Activated B cell treated with CpG ODN at 0.5 μM for 24 hours (primary cell): ENCODE measurements around the gene ASAP2. TPM values are rescaled to one million over a fixed set of nuclear protein-coding genes. Genes with fewer than 3 reads are reported as not detected.
A peak's percentile ranks its signal among the peaks of the same experiment; 100 is the strongest.

Experiments used
- ATAC-seq: fragments of 200-7000 bp; cut with Tn5 transposase; one replicate; pipeline ENCODE4 v1.10.0; 2021; ENCODE audit warnings: low read depth, mild to moderate bottlenecking, moderate library complexity
- CTCF ChIA-PET: fragments of 350-600 bp; sonication (Branson Sonifier 250); formaldehyde crosslinking; loops from one replicate; lab custom pipeline; 2021; ENCODE audit warnings: antibody characterized with exemption; lab: Charles Lee
- POLR2A ChIA-PET: fragments of 350-600 bp; sonication (Branson Sonifier 250); formaldehyde crosslinking; loops from one replicate; lab custom pipeline; 2021; ENCODE audit warnings: antibody characterized with exemption; lab: Charles Lee
- DNase-seq: peaks from one replicate; pipeline ENCODE4 v3.0.0; 2022
- H3K27ac Mint-ChIP-seq: one replicate; pipeline ENCODE4 v1.8.0; 2020; ENCODE audit warnings: mixed read lengths
- H3K27me3 Mint-ChIP-seq: one replicate; pipeline ENCODE4 v1.8.0; 2021; ENCODE audit warnings: mixed read lengths
- H3K36me3 Mint-ChIP-seq: one replicate; pipeline ENCODE4 v1.8.0; 2021; ENCODE audit warnings: low read depth, mixed read lengths
- H3K4me1 Mint-ChIP-seq: one replicate; pipeline ENCODE4 v1.8.0; 2021; ENCODE audit warnings: mixed read lengths
- H3K4me3 Mint-ChIP-seq: one replicate; pipeline ENCODE4 v1.8.0; 2020; ENCODE audit warnings: mild to moderate bottlenecking, mixed read lengths
- H3K9me3 Mint-ChIP-seq: one replicate; pipeline ENCODE4 v1.8.0; 2020; ENCODE audit warnings: mixed read lengths
- intact Hi-C: fragments of 100-400 bp; cut with micrococcal nuclease; formaldehyde crosslinking; loops from one replicate; pipeline ENCODE4 v1.15.1; 2024
- total RNA-seq: library from RNA; stranded (reverse); gene quantifications from 2 replicates; pipeline ENCODE4 v1.2.3, GENCODE V29; 2022
- TF ChIP-seq, protein P1 (sequence below): fragments of 200-600 bp; IDR thresholded peaks from one replicate; pipeline ENCODE4 v1.8.0; 2022; ENCODE audit warnings: antibody characterized with exemption, mild to moderate bottlenecking

The ASAP2 gene
- total RNA-seq, 1 donor from 2014 or later, result not detected

DNA sequence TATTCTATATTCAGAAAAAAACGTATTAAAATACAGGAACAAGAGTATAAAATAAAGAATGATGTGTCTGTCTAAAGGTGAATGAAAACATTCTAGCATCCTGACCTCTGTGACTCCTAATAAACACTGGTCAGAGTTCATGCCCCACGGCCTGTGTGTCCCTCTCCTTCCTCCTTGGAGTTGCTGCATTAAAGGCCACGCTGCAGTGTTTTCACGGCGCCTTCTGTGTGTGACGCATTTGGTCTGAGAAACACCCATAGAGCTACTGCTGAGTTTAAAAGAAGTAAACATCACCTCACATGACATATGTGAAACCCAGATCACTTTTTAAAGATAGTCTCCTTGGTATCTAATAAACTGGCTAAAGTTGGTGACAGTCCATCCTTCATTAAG is 126.2 kb downstream of the ASAP2 start:
- intact Hi-C loops, result no loop called here
- Mint-ChIP-seq H3K27ac (no peak overlapping the region), H3K36me3 (no peaks in the 10 kb centered on the region), H3K4me1 (peaks cover 19% of the 10 kb centered on the region), H3K4me3 (no peak overlapping the region), H3K9me3 (no peaks in the 10 kb centered on the region), H3K27me3 (no peaks in the 10 kb centered on the region)
- ATAC-seq (no peak), DNase-seq (no peak)
- CTCF ChIA-PET, result no interaction called here
- POLR2A ChIA-PET, result no interaction called here
- TF ChIP-seq, protein P1, sequence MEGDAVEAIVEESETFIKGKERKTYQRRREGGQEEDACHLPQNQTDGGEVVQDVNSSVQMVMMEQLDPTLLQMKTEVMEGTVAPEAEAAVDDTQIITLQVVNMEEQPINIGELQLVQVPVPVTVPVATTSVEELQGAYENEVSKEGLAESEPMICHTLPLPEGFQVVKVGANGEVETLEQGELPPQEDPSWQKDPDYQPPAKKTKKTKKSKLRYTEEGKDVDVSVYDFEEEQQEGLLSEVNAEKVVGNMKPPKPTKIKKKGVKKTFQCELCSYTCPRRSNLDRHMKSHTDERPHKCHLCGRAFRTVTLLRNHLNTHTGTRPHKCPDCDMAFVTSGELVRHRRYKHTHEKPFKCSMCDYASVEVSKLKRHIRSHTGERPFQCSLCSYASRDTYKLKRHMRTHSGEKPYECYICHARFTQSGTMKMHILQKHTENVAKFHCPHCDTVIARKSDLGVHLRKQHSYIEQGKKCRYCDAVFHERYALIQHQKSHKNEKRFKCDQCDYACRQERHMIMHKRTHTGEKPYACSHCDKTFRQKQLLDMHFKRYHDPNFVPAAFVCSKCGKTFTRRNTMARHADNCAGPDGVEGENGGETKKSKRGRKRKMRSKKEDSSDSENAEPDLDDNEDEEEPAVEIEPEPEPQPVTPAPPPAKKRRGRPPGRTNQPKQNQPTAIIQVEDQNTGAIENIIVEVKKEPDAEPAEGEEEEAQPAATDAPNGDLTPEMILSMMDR, result no peak

GRCh38 chr2:9333591-9334171 is 127.1 kb downstream of the ASAP2 start:
- intact Hi-C loops, result no loop called here
- Mint-ChIP-seq H3K4me3 (no peak overlapping the region), H3K9me3 (no peaks in the 10 kb centered on the region), H3K4me1 (peaks cover 19% of the 10 kb centered on the region), H3K27me3 (no peaks in the 10 kb centered on the region), H3K27ac (no peak overlapping the region), H3K36me3 (no peaks in the 10 kb centered on the region)
- ATAC-seq, result no peak
- ChIA-PET CTCF (no interaction called here), POLR2A (no interaction called here)
- TF ChIP-seq, protein P1, result no peak
- DNase-seq, result no peak

DNA sequence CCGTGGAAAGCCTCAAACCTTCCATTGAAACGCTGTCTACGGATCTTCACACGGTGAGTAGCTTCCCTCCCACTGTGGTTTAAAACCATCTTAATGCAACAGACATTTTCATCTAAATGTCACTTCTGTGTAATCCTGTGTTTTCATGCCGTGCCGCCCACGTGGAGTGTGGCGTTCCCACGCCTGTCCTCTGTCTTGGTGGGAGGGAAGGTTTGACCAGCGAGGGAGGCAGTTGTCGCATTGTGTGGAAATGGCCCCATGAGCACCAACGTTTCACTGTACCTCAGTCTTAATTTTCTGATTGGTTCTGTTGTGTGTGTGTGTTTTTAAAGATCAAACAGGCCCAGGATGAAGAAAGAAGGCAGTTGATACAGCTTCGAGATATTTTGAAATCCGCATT is 128.1 kb downstream of the ASAP2 start:
- TF ChIP-seq, protein P1, result no peak
- Mint-ChIP-seq H3K27me3 (no peaks in the 10 kb centered on the region), H3K36me3 (no peaks in the 10 kb centered on the region), H3K4me1 (peaks cover 19% of the 10 kb centered on the region), H3K9me3 (no peaks in the 10 kb centered on the region), H3K4me3 (no peak overlapping the region), H3K27ac (no peak overlapping the region)
- POLR2A ChIA-PET, result no interaction called here
- intact Hi-C loops, result no loop called here
- no peak for ATAC-seq
- CTCF ChIA-PET, result no interaction called here
- DNase-seq, result no peak

DNA sequence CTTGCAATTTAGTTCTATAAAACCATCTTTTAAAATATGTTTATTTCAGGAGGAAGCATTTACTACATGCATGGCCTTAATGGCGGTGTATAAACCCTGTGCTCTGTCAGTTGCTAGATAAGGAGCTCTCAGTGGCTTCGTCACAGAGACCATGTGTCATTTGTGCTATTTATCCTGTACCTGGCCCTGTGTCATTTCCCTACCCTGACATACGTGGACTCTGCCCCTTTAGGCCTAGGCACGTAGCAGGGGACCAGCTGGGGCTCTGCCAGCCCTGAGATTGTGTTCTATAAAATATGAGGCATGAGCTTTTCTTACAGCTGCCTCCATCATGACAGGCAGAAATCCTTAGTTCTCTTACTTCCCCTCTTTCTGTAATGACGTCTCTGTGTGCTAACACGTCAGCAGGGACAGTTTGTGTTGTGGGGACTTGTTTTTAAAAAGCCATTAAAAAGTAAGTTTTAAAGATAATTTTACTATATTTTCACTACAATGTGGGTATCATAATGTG is 128.8 kb downstream of the ASAP2 start:
- no peaks in the 10 kb centered on the region for H3K27me3 Mint-ChIP-seq
- H3K4me1 Mint-ChIP-seq, result peaks cover 15% of the 10 kb centered on the region
- no peak overlapping the region for H3K4me3 Mint-ChIP-seq
- no peaks in the 10 kb centered on the region for H3K9me3 Mint-ChIP-seq
- H3K27ac Mint-ChIP-seq, result no peak overlapping the region
- TF ChIP-seq, protein P1, result no peak
- DNase-seq, result no peak
- CTCF ChIA-PET, result no interaction called here
- no peak for ATAC-seq
- intact Hi-C loops, result no loop called here
- POLR2A ChIA-PET, result no interaction called here
- H3K36me3 Mint-ChIP-seq, result no peaks in the 10 kb centered on the region

DNA sequence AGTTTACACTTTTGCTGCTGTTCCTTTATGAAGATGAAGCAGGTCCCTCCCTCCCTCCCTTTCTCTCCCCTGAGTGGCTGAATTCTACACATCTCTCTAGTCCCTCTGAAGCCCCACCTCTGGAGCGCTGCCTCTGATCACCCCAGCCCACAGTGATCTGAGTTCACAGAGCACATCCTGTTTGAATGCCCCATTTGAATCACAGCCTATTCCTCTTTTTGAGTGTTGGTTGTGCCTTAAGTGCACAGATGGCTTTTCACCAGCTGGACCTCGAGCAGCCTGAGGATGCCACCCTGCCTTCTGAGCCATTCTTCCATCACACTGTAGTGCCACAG is 129.6 kb downstream of the ASAP2 start:
- Mint-ChIP-seq H3K4me3 (no peak overlapping the region), H3K27me3 (no peaks in the 10 kb centered on the region), H3K9me3 (no peaks in the 10 kb centered on the region), H3K27ac (no peak overlapping the region), H3K36me3 (no peaks in the 10 kb centered on the region), H3K4me1 (peaks cover 7% of the 10 kb centered on the region)
- intact Hi-C loops, result no loop called here
- CTCF ChIA-PET, result no interaction called here
- DNase-seq (no peak), ATAC-seq (peak; percentile 83)
- TF ChIP-seq, protein P1, result no peak
- POLR2A ChIA-PET, result no interaction called here
